K562 (cell line): ENCODE results near the gene PRTFDC1.
A peak's percentile ranks its signal among the peaks of the same experiment; 100 is the strongest.

Experiments
- CHD2 ChIP-seq: IDR thresholded peaks from 2 replicates; pipeline ENCODE4 v1.6.1; 2011; ENCODE audit warnings: low read depth, low read length
- FOS ChIP-seq: IDR thresholded peaks from 3 replicates; pipeline ENCODE4 v1.6.1; 2011; ENCODE audit not compliant: insufficient read length; ENCODE audit errors: extremely low read depth
- FOXK1 ChIP-seq: sonication (generic); formaldehyde crosslinking; IDR thresholded peaks from 2 replicates; pipeline ENCODE4 v1.8.0; 2022; ENCODE audit warnings: missing genetic modification reagents, mild to moderate bottlenecking, borderline replicate concordance
- POLR2A ChIP-seq: fragments of 450-650 bp; conservative IDR thresholded peaks from 2 replicates; pipeline ENCODE4 v1.6.1; 2016
- POLR2G ChIP-seq: fragments of 200-400 bp; formaldehyde crosslinking; IDR thresholded peaks from 2 replicates; pipeline ENCODE4 v1.6.1; 2017; ENCODE audit warnings: low read depth, mild to moderate bottlenecking, antibody characterized with exemption, low read length, moderate library complexity
- TRIM24 ChIP-seq, 2 experiments: fragments of 450-650 bp; IDR thresholded peaks; 2 replicates each; pipeline ENCODE4 v1.6.1; 2016
- ZSCAN32 ChIP-seq: fragments of 450-650 bp; formaldehyde crosslinking; IDR thresholded peaks from 2 replicates; pipeline ENCODE4 v1.4.0; 2020; ENCODE audit warnings: mild to moderate bottlenecking, moderate library complexity
- TF ChIP-seq, protein P1 (sequence below), 3 experiments: IDR thresholded peaks in 2 of 3; conservative IDR thresholded peaks in 1 of 3; 2 replicates each; pipeline ENCODE4 v1.5.1; 2011 to 2012; ENCODE audit warnings: low read length in 3 of 3, mild to moderate bottlenecking in 3 of 3, control low read depth in 2 of 3, improper control_type of control experiment in 1 of 3, inconsistent platforms in 1 of 3, low read depth in 1 of 3, mixed read lengths in 1 of 3, moderate library complexity in 1 of 3; ENCODE audit not compliant: insufficient read depth in 2 of 3
- TF ChIP-seq, protein P2 (sequence below): fragments of 450-650 bp; formaldehyde crosslinking; IDR thresholded peaks from 2 replicates; pipeline ENCODE4 v1.4.0; 2020; ENCODE audit warnings: mild to moderate bottlenecking, mixed read lengths
- TF ChIP-seq, protein P3 (sequence below): fragments of 250-450 bp; sonication (Bioruptor Pico); IDR thresholded peaks from 2 replicates; pipeline ENCODE4 v1.8.0; 2022; ENCODE audit warnings: moderate library complexity, mild to moderate bottlenecking, inconsistent platforms

DNA sequence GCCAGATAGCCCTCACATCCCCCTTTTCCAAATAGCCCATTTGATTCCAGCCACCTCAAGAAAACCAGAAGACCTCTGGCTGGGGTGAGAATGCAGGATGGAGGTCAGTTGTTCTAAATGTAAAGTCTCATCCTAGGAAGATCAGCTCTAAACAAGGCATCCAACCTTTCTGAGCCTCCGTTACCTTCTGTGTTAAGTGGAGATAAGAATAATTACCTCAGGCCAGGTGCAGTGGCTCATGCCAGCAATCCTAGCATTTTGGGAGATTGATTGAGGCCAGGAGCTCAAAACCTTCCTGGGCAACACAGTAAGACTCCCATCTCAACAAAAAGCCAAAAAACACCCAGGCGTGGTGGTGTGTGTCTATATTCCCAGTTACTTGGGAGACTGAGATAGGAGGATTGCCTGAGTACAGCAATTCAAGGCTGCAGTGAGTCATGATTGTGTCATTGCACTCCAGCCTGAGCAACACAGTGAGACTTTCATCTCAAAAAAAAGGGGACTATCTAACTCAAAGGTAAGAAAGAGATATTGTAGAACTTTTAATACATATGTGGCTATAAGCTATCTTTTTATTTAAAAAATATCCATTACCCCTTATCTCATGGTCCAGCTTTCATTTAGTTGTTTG, 43.5 kb downstream of the PRTFDC1 start:
- TF ChIP-seq, protein P1, sequence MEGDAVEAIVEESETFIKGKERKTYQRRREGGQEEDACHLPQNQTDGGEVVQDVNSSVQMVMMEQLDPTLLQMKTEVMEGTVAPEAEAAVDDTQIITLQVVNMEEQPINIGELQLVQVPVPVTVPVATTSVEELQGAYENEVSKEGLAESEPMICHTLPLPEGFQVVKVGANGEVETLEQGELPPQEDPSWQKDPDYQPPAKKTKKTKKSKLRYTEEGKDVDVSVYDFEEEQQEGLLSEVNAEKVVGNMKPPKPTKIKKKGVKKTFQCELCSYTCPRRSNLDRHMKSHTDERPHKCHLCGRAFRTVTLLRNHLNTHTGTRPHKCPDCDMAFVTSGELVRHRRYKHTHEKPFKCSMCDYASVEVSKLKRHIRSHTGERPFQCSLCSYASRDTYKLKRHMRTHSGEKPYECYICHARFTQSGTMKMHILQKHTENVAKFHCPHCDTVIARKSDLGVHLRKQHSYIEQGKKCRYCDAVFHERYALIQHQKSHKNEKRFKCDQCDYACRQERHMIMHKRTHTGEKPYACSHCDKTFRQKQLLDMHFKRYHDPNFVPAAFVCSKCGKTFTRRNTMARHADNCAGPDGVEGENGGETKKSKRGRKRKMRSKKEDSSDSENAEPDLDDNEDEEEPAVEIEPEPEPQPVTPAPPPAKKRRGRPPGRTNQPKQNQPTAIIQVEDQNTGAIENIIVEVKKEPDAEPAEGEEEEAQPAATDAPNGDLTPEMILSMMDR (IDR thresholded peaks at IDR 0.05 in 2 of 3, conservative IDR thresholded peaks at IDR 0.05 in 1 of 3; ENCODE audit: insufficient read depth in 2 of 3, low read depth in 1 of 3, low read length in 3 of 3) = no peak
- TF ChIP-seq, protein P2, sequence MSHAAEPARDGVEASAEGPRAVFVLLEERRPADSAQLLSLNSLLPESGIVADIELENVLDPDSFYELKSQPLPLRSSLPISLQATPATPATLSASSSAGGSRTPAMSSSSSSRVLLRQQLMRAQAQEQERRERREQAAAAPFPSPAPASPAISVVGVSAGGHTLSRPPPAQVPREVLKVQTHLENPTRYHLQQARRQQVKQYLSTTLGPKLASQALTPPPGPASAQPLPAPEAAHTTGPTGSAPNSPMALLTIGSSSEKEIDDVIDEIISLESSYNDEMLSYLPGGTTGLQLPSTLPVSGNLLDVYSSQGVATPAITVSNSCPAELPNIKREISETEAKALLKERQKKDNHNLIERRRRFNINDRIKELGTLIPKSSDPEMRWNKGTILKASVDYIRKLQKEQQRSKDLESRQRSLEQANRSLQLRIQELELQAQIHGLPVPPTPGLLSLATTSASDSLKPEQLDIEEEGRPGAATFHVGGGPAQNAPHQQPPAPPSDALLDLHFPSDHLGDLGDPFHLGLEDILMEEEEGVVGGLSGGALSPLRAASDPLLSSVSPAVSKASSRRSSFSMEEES (CRISPR knock-in tag) = no peak
- TF ChIP-seq TRIM24 (IDR thresholded peaks at IDR 0.05) (peak in 1 of 2 experiments; percentile 44; a peak in 1 of 4 replicates), POLR2G (no peak), FOS (peak; percentile 71), CHD2 (no peak), FOXK1 (CRISPR knock-in tag) (no peak), POLR2A (no peak), ZSCAN32 (CRISPR knock-in tag) (no peak)
- TF ChIP-seq, protein P3, sequence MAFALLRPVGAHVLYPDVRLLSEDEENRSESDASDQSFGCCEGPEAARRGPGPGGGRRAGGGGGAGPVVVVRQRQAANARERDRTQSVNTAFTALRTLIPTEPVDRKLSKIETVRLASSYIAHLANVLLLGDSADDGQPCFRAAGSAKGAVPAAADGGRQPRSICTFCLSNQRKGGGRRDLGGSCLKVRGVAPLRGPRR (CRISPR knock-in tag) = no peak
